Thyroid gland (tissue), 4 donors: Measurements from ENCODE around the gene UNC13C. TPM values are rescaled to one million over a fixed set of nuclear protein-coding genes. Genes with fewer than 3 reads are reported as not detected.

ENCODE experiments used
- DNase-seq, 2 donors: peaks; one replicate each; pipeline ENCODE4 v3.0.0-alpha.2; 2019
- H3K27ac ChIP-seq, 3 donors: fragments of 200-600 bp; sonication (generic); 1 replicate in 2 of 3; 2 replicates in 1 of 3; pipeline ENCODE4 v1.5.1; 2016 to 2019; ENCODE audit warnings: mild to moderate bottlenecking in 1 of 3, moderate library complexity in 1 of 3
- H3K27me3 ChIP-seq: fragments of 200-600 bp; sonication (generic); one replicate; pipeline ENCODE4 v1.5.1; 2019
- H3K36me3 ChIP-seq, 2 donors: fragments of 200-600 bp; sonication (generic); one replicate each; pipeline ENCODE4 v1.5.1; 2016 to 2019
- H3K4me1 ChIP-seq, 2 donors: fragments of 200-600 bp; sonication (generic); one replicate each; pipeline ENCODE4 v1.5.1; 2017 to 2019
- H3K4me3 ChIP-seq, 3 donors: fragments of 200-600 bp; sonication (generic); replicated peaks in 1 of 3; 1 replicate in 2 of 3; 2 replicates in 1 of 3; pipeline ENCODE4 v1.5.1; 2016; ENCODE audit warnings: mild to moderate bottlenecking in 1 of 3
- H3K9me3 ChIP-seq: fragments of 200-600 bp; sonication (generic); one replicate; pipeline ENCODE4 v1.5.1; 2017
- CTCF ChIP-seq, 6 experiments: fragments of 200-600 bp in 3 of 6; fragments of 450-650 bp in 3 of 6; sonication (generic) in 3 of 6; IDR thresholded peaks; one replicate each; pipeline ENCODE4 v1.5.1; 2016 to 2019; ENCODE audit warnings: antibody characterized with exemption in 6 of 6, mild to moderate bottlenecking in 2 of 6, inconsistent platforms in 1 of 6, moderate library complexity in 1 of 6
- POLR2A ChIP-seq, 2 donors: fragments of 450-650 bp; IDR thresholded peaks; one replicate each; pipeline ENCODE4 v1.6.1; 2017; ENCODE audit warnings: antibody characterized with exemption in 2 of 2, mild to moderate bottlenecking in 2 of 2, moderate library complexity in 1 of 2
- WGBS, 2 donors: methylation state at CpG; one replicate each; pipeline ENCODE4 v1.1.5; 2017; 5-methylcytosine and 5-hydroxymethylcytosine counted together
- intact Hi-C: fragments of 100-400 bp; cut with DNase I; formaldehyde crosslinking; loops from one replicate; pipeline ENCODE4 v1.15.1; 2023
- total RNA-seq, 4 donors: library from RNA; depleted of rRNA; stranded (reverse); fragments of >200 nt; gene quantifications; one replicate each; pipeline ENCODE4 v1.2.3, GENCODE V29; 2016

Gene UNC13C
- total RNA-seq, 4 donors from 2014 or later = 1.1 to 10.6 (median 7.5) TPM

- no peak for DNase-seq
- Histone ChIP-seq H3K27me3 (no peaks in the 10 kb centered on the region), H3K27ac (no peak overlapping the region), H3K36me3 (no peaks in the 10 kb centered on the region), H3K4me1 (no peaks in the 10 kb centered on the region), H3K9me3 (no peaks in the 10 kb centered on the region), H3K4me3 (no peak overlapping the region)
- intact Hi-C loops = no loop called here
- WGBS, 2 donors = 76 to 83% methylated on average over 6 of the region's 6 CpGs
- TF ChIP-seq CTCF (IDR thresholded peaks at IDR 0.05) (no peak), POLR2A (IDR thresholded peaks at IDR 0.05) (no peak)
Observed at GRCh38 chr15:54540721-54541120, 562.5 kb downstream of the UNC13C start.

- intact Hi-C loops = no loop called here
- TF ChIP-seq POLR2A (IDR thresholded peaks at IDR 0.05) (no peak), CTCF (IDR thresholded peaks at IDR 0.05) (no peak)
- Histone ChIP-seq H3K9me3 (no peaks in the 10 kb centered on the region), H3K4me3 (no peak overlapping the region), H3K27ac (no peak overlapping the region), H3K36me3 (no peaks in the 10 kb centered on the region), H3K4me1 (no peaks in the 10 kb centered on the region), H3K27me3 (no peaks in the 10 kb centered on the region)
- 86 to 88% methylated on average over 3 of the region's 3 CpGs for WGBS, 2 donors
- DNase-seq = no peak
Observed at GRCh38 chr15:54547491-54547890, 569.2 kb downstream of the UNC13C start.

- 73 to 80% methylated on average over 1 of the region's 1 CpG for WGBS, 2 donors
- intact Hi-C loops = no loop called here
- DNase-seq = no peak
- Histone ChIP-seq H3K27ac (no peak overlapping the region), H3K4me3 (no peak overlapping the region), H3K27me3 (no peaks in the 10 kb centered on the region), H3K9me3 (no peaks in the 10 kb centered on the region), H3K36me3 (no peaks in the 10 kb centered on the region), H3K4me1 (no peaks in the 10 kb centered on the region)
- TF ChIP-seq CTCF (IDR thresholded peaks at IDR 0.05) = no peak
- TF ChIP-seq POLR2A (IDR thresholded peaks at IDR 0.05) = no peak
Observed at GRCh38 chr15:54550954-54551353, 572.7 kb downstream of the UNC13C start.

GRCh38 chr15:54556231-54556630, 578.0 kb downstream of the UNC13C start:
- Histone ChIP-seq H3K27ac (no peak overlapping the region), H3K36me3 (no peaks in the 10 kb centered on the region), H3K9me3 (no peaks in the 10 kb centered on the region), H3K4me1 (no peaks in the 10 kb centered on the region), H3K4me3 (no peak overlapping the region), H3K27me3 (no peaks in the 10 kb centered on the region)
- DNase-seq = no peak
- WGBS, 2 donors = 73 to 80% methylated on average over 1 of the region's 1 CpG
- no peak for TF ChIP-seq CTCF (IDR thresholded peaks at IDR 0.05)
- TF ChIP-seq POLR2A (IDR thresholded peaks at IDR 0.05) = no peak
- intact Hi-C loops = no loop called here

- Histone ChIP-seq H3K9me3 (no peaks in the 10 kb centered on the region), H3K36me3 (no peaks in the 10 kb centered on the region), H3K4me1 (no peaks in the 10 kb centered on the region), H3K27ac (no peak overlapping the region), H3K4me3 (no peak overlapping the region), H3K27me3 (no peaks in the 10 kb centered on the region)
- 75 to 77% methylated on average over 4 of the region's 4 CpGs for WGBS, 2 donors
- peak in 1 of 2 donors; percentile 3 for DNase-seq
- intact Hi-C loops = no loop called here
- TF ChIP-seq CTCF (IDR thresholded peaks at IDR 0.05) (no peak), POLR2A (IDR thresholded peaks at IDR 0.05) (no peak)
Observed at GRCh38 chr15:54559405-54560069, 581.3 kb downstream of the UNC13C start.
